HepG2 (cell line): ENCODE results near the gene LMAN2. TPM values are rescaled to one million over a fixed set of nuclear protein-coding genes. Genes with fewer than 3 reads are reported as not detected.

ENCODE experiments used
- CCDC6 ChIP-seq: sonication (generic); formaldehyde crosslinking; IDR thresholded peaks from 2 replicates; pipeline ENCODE4 v1.8.1; 2022; ENCODE audit warnings: mild to moderate bottlenecking, missing genetic modification reagents, moderate library complexity
- CHD4 ChIP-seq: fragments of 200-600 bp; sonication (generic); IDR thresholded peaks from 2 replicates; pipeline ENCODE4 v1.7.0; 2017; ENCODE audit warnings: mild to moderate bottlenecking, low read length, borderline replicate concordance
- FOSL2 ChIP-seq: sonication (generic); formaldehyde crosslinking; IDR thresholded peaks from 2 replicates; pipeline ENCODE4 v1.4.0; 2020; ENCODE audit warnings: missing genetic modification reagents
- GABPA ChIP-seq, 2 experiments: IDR thresholded peaks; 2 replicates each; pipeline ENCODE4 v1.6.1; 2011 to 2016; ENCODE audit warnings: low read depth in 2 of 2, low read length in 1 of 2, missing biosample characterization in 1 of 2, missing genetic modification characterization in 1 of 2
- HNRNPL ChIP-seq: fragments of 200-400 bp; formaldehyde crosslinking; IDR thresholded peaks from 2 replicates; pipeline ENCODE4 v1.6.1; 2017; ENCODE audit warnings: mild to moderate bottlenecking, low read depth, low read length
- NFRKB ChIP-seq: fragments of 450-650 bp; IDR thresholded peaks from 2 replicates; pipeline ENCODE4 v1.6.1; 2017
- PAX8 ChIP-seq: sonication (generic); formaldehyde crosslinking; IDR thresholded peaks from 2 replicates; pipeline ENCODE4 v1.8.0; 2022; ENCODE audit warnings: mild to moderate bottlenecking, missing genetic modification reagents, borderline replicate concordance
- PHF8 ChIP-seq: sonication (generic); formaldehyde crosslinking; IDR thresholded peaks from 2 replicates; pipeline ENCODE4 v1.5.0; 2020; ENCODE audit warnings: missing genetic modification reagents
- RFX3 ChIP-seq: IDR thresholded peaks from 2 replicates; pipeline ENCODE4 v1.6.1; 2016; ENCODE audit warnings: missing biosample characterization, missing genetic modification reagents
- TAF1 ChIP-seq: sonication (generic); formaldehyde crosslinking; IDR thresholded peaks from 2 replicates; pipeline ENCODE4 v1.4.0; 2020; ENCODE audit warnings: missing genetic modification reagents
- TBP ChIP-seq: sonication (generic); formaldehyde crosslinking; IDR thresholded peaks from 2 replicates; pipeline ENCODE4 v1.5.0; 2020; ENCODE audit warnings: missing genetic modification reagents
- ZBTB20 ChIP-seq: sonication (generic); formaldehyde crosslinking; IDR thresholded peaks from 2 replicates; pipeline ENCODE4 v1.8.1; 2023; ENCODE audit warnings: missing genetic modification reagents, low read depth, mild to moderate bottlenecking, borderline replicate concordance
- ZNF292 ChIP-seq: sonication (generic); formaldehyde crosslinking; IDR thresholded peaks from 2 replicates; pipeline ENCODE4 v1.8.1; 2022; ENCODE audit warnings: mild to moderate bottlenecking, low read depth, missing genetic modification reagents, borderline replicate concordance
- ZNF3 ChIP-seq: IDR thresholded peaks from 2 replicates; pipeline ENCODE4 v1.7.0; 2017; ENCODE audit warnings: inconsistent platforms
- ZNF460 ChIP-seq: sonication (generic); formaldehyde crosslinking; IDR thresholded peaks from 2 replicates; pipeline ENCODE4 v1.5.1; 2020; ENCODE audit warnings: missing genetic modification reagents, mild to moderate bottlenecking, borderline replicate concordance
- ZNF547 ChIP-seq: sonication (generic); formaldehyde crosslinking; IDR thresholded peaks from 2 replicates; pipeline ENCODE4 v1.5.1; 2020; ENCODE audit warnings: mild to moderate bottlenecking, missing genetic modification reagents
- ZNF772 ChIP-seq: sonication (generic); formaldehyde crosslinking; IDR thresholded peaks from 2 replicates; pipeline ENCODE4 v1.5.0; 2020; ENCODE audit warnings: mild to moderate bottlenecking, missing genetic modification reagents
- polyA plus RNA-seq, 8 experiments: library from polyadenylated mRNA; depleted of rRNA in 3 of 8; stranded (reverse) in 7 of 8; unstranded in 1 of 8; fragments of >200 nt; fragmentation: Illumina TruSeq in 4 of 8; extraction: Trizol in 4 of 8; gene quantifications; 2 replicates each; pipeline versions ENCODE4 v1.2.1 to v1.2.3, GENCODE V29; 2011 to 2016; ENCODE audit warnings: low read depth in 4 of 8, missing spikeins in 1 of 8, mixed read lengths in 1 of 8; ENCODE audit not compliant: insufficient read depth in 1 of 8
- total RNA-seq, 5 experiments: library from RNA; depleted of rRNA; stranded (reverse); fragments of >200 nt; fragmentation: Illumina TruSeq; extraction: Trizol; gene quantifications; 2 replicates each; pipeline ENCODE4 v1.2.3, GENCODE V29; 2016; ENCODE audit warnings: low read depth in 1 of 5
- TF ChIP-seq, protein P1 (sequence below): sonication (generic); formaldehyde crosslinking; IDR thresholded peaks from 2 replicates; pipeline ENCODE4 v1.4.0; 2020; ENCODE audit warnings: missing genetic modification reagents, borderline replicate concordance
- TF ChIP-seq, protein P2 (sequence below): sonication (generic); formaldehyde crosslinking; IDR thresholded peaks from 2 replicates; pipeline ENCODE4 v1.9.0; 2021; ENCODE audit warnings: missing genetic modification reagents, mild to moderate bottlenecking, borderline replicate concordance
- TF ChIP-seq, protein P3 (sequence below), 2 experiments: sonication (generic) in 1 of 2; formaldehyde crosslinking in 1 of 2; IDR thresholded peaks; 2 replicates each; pipeline versions ENCODE4 v1.4.0 to v1.6.1; 2018 to 2020; ENCODE audit warnings: missing genetic modification reagents in 2 of 2, borderline replicate concordance in 1 of 2, low read depth in 1 of 2, mild to moderate bottlenecking in 1 of 2, missing biosample characterization in 1 of 2
- TF ChIP-seq, protein P4 (sequence below): sonication (generic); formaldehyde crosslinking; IDR thresholded peaks from 2 replicates; pipeline ENCODE4 v1.4.0; 2020; ENCODE audit warnings: missing genetic modification reagents, mild to moderate bottlenecking, borderline replicate concordance

LMAN2 gene
- total and polyA plus RNA-seq, 2 of the 13 experiments (the other 11 are each of a cell fraction or from before 2014, with no cell fraction given), result 191 to 197 TPM

DNA sequence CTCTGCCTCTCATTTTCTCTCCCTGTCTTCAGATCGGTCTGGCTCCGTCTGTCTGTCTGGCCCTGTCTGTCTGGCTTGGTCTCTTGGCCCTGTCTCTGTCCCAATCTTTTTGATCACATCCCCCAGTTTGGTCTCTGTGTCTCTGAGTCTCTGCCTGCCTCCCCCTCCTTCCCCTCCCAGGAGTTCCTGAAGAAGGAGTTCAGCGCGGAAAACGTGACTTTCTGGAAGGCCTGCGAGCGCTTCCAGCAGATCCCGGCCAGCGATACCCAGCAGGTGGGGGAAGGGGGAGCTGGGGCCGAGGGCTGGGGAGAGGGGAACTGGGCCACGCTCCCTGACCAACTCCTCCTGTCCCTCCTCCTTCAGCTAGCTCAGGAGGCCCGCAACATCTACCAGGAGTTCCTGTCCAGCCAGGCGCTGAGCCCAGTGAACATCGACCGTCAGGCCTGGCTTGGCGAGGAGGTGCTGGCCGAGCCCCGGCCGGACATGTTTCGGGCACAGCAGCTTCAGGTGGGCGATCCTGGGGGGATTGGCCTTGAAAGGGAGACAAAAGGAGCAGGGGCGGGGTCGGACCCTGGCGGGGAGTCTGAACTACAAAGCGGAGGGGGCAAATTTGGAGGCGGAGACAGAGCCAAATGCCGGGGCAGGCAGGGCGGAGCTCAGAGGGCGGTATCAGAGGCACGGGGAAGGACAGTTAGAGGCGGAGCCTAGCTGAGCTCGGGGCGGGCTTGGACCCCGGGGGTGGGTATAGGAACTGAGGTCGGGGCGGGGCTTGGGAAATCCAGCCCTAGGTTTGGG is 15.3 kb upstream of the LMAN2 start (continued):
- TF ChIP-seq, protein P1, sequence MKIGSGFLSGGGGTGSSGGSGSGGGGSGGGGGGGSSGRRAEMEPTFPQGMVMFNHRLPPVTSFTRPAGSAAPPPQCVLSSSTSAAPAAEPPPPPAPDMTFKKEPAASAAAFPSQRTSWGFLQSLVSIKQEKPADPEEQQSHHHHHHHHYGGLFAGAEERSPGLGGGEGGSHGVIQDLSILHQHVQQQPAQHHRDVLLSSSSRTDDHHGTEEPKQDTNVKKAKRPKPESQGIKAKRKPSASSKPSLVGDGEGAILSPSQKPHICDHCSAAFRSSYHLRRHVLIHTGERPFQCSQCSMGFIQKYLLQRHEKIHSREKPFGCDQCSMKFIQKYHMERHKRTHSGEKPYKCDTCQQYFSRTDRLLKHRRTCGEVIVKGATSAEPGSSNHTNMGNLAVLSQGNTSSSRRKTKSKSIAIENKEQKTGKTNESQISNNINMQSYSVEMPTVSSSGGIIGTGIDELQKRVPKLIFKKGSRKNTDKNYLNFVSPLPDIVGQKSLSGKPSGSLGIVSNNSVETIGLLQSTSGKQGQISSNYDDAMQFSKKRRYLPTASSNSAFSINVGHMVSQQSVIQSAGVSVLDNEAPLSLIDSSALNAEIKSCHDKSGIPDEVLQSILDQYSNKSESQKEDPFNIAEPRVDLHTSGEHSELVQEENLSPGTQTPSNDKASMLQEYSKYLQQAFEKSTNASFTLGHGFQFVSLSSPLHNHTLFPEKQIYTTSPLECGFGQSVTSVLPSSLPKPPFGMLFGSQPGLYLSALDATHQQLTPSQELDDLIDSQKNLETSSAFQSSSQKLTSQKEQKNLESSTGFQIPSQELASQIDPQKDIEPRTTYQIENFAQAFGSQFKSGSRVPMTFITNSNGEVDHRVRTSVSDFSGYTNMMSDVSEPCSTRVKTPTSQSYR (CRISPR knock-in tag), result peak; percentile 60; the same call in 1 of the 2 replicates
- no peak for TF ChIP-seq ZNF3
- TF ChIP-seq, protein P2, sequence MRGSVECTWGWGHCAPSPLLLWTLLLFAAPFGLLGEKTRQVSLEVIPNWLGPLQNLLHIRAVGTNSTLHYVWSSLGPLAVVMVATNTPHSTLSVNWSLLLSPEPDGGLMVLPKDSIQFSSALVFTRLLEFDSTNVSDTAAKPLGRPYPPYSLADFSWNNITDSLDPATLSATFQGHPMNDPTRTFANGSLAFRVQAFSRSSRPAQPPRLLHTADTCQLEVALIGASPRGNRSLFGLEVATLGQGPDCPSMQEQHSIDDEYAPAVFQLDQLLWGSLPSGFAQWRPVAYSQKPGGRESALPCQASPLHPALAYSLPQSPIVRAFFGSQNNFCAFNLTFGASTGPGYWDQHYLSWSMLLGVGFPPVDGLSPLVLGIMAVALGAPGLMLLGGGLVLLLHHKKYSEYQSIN (CRISPR knock-in tag), result no peak
- no peak for TF ChIP-seq GABPA (IDR thresholded peaks at IDR 0.05; ENCODE audit: low read depth, low read length)
- TF ChIP-seq GABPA (CRISPR knock-in tag; IDR thresholded peaks at IDR 0.05; ENCODE audit: low read depth), result no peak
- no peak for TF ChIP-seq RFX3 (CRISPR knock-in tag)
- peak; percentile 36; the same call in 1 of the 2 replicates for TF ChIP-seq ZBTB20 (CRISPR knock-in tag)
- TF ChIP-seq TAF1 (CRISPR knock-in tag), result peak; percentile 60; the same call in 1 of the 2 replicates
- TF ChIP-seq PHF8 (CRISPR knock-in tag), result peak; percentile 79
- no peak for TF ChIP-seq NFRKB
- peak; percentile 43; the same call in 1 of the 2 replicates for TF ChIP-seq PAX8 (CRISPR knock-in tag)
- TF ChIP-seq ZNF772 (CRISPR knock-in tag), result no peak
- TF ChIP-seq CCDC6 (CRISPR knock-in tag), result no peak; the same call in 1 of the 2 replicates
- TF ChIP-seq, protein P3, sequence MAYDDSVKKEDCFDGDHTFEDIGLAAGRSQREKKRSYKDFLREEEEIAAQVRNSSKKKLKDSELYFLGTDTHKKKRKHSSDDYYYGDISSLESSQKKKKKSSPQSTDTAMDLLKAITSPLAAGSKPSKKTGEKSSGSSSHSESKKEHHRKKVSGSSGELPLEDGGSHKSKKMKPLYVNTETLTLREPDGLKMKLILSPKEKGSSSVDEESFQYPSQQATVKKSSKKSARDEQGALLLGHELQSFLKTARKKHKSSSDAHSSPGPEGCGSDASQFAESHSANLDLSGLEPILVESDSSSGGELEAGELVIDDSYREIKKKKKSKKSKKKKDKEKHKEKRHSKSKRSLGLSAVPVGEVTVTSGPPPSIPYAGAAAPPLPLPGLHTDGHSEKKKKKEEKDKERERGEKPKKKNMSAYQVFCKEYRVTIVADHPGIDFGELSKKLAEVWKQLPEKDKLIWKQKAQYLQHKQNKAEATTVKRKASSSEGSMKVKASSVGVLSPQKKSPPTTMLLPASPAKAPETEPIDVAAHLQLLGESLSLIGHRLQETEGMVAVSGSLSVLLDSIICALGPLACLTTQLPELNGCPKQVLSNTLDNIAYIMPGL (CRISPR knock-in tag; IDR thresholded peaks at IDR 0.05; ENCODE audit: borderline replicate concordance in 1 of 2, low read depth in 1 of 2), result peak in 1 of 2 experiments; percentile 63; a peak in 1 of 4 replicates
- TF ChIP-seq, protein P4, sequence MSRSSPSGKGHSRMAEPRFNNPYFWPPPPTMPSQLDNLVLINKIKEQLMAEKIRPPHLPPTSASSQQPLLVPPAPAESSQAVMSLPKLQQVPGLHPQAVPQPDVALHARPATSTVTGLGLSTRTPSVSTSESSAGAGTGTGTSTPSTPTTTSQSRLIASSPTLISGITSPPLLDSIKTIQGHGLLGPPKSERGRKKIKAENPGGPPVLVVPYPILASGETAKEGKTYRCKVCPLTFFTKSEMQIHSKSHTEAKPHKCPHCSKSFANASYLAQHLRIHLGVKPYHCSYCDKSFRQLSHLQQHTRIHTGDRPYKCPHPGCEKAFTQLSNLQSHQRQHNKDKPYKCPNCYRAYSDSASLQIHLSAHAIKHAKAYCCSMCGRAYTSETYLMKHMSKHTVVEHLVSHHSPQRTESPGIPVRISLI (CRISPR knock-in tag), result 0 out of 2 replicates have a peak, but pooled peaks have one; percentile 13
- TF ChIP-seq FOSL2 (CRISPR knock-in tag), result no peak; the same call in 1 of the 2 replicates
- TF ChIP-seq HNRNPL, result 0 out of 2 replicates have a peak, but pooled peaks have one; percentile 64
- 0 out of 2 replicates have a peak, but pooled peaks have one; percentile 28 for TF ChIP-seq ZNF547 (CRISPR knock-in tag)
- peak; percentile 50; the same call in 1 of the 2 replicates for TF ChIP-seq ZNF292
- TF ChIP-seq TBP (CRISPR knock-in tag), result no peak
- no peak for TF ChIP-seq CHD4
- no peak for TF ChIP-seq ZNF460 (CRISPR knock-in tag)
